SK-N-SH (cell line): ENCODE measurements around the gene SMIM14.

ENCODE experiments used
- CTCF ChIP-seq: fragments of 200-600 bp; sonication (generic); IDR thresholded peaks from 2 replicates; pipeline ENCODE4 v1.6.1; 2017; ENCODE audit warnings: antibody characterized with exemption, mild to moderate bottlenecking, moderate library complexity
- EZH2phosphoT487 ChIP-seq: fragments of 200-600 bp; sonication (generic); IDR thresholded peaks from 2 replicates; pipeline ENCODE4 v1.6.1; 2017; ENCODE audit warnings: low read depth, mixed run types, mild to moderate bottlenecking, antibody characterized with exemption, moderate library complexity, borderline replicate concordance
- FOXJ3 ChIP-seq: sonication (generic); formaldehyde crosslinking; IDR thresholded peaks from 2 replicates; pipeline ENCODE4 v1.5.1; 2020; ENCODE audit warnings: mild to moderate bottlenecking, missing genetic modification reagents
- FOXM1 ChIP-seq: IDR thresholded peaks from 2 replicates; pipeline ENCODE4 v1.4.0; 2012; ENCODE audit warnings: low read depth, mild to moderate bottlenecking
- JUND ChIP-seq: IDR thresholded peaks from 2 replicates; pipeline ENCODE4 v1.4.0; 2012
- MXI1 ChIP-seq: IDR thresholded peaks from 2 replicates; pipeline ENCODE4 v1.6.1; 2012; ENCODE audit warnings: mild to moderate bottlenecking, low read depth, low read length, improper control_type of control experiment
- PBX3 ChIP-seq: IDR thresholded peaks from 2 replicates; pipeline ENCODE4; 2012
- POLR2AphosphoS5 ChIP-seq: IDR thresholded peaks from 2 replicates; pipeline ENCODE4 v1.6.1; 2012; ENCODE audit warnings: low read depth, low read length
- REST ChIP-seq: IDR thresholded peaks from 2 replicates; pipeline ENCODE4 v1.6.1; 2012; ENCODE audit warnings: mild to moderate bottlenecking, low read depth, low read length, moderate library complexity
- RFX5 ChIP-seq: IDR thresholded peaks from 2 replicates; pipeline ENCODE4 v1.6.1; 2012; ENCODE audit warnings: mild to moderate bottlenecking, improper control_type of control experiment, low read length
- RXRA ChIP-seq: IDR thresholded peaks from 2 replicates; pipeline ENCODE4 v1.4.0; 2012; ENCODE audit warnings: low read depth, mild to moderate bottlenecking, borderline replicate concordance
- SIN3A ChIP-seq: IDR thresholded peaks from 2 replicates; pipeline ENCODE4 v1.6.1; 2012; ENCODE audit warnings: low read depth, mild to moderate bottlenecking, low read length, moderate library complexity, borderline replicate concordance
- USF1 ChIP-seq: IDR thresholded peaks from 2 replicates; pipeline ENCODE4 v1.4.0; 2012; ENCODE audit warnings: low read depth, borderline replicate concordance
- YY1 ChIP-seq: IDR thresholded peaks from 2 replicates; pipeline ENCODE4 v1.4.0; 2012; ENCODE audit warnings: low read depth, mild to moderate bottlenecking

- TF ChIP-seq CTCF (no peak), YY1 (0 out of 2 replicates have a peak, but pooled peaks have one; percentile 22), JUND (peak; percentile 77), RFX5 (no peak), POLR2AphosphoS5 (peak; percentile 59; the same call in 1 of the 2 replicates), FOXM1 (peak; percentile 83), EZH2phosphoT487 (no peak), USF1 (no peak), MXI1 (no peak), REST (no peak), PBX3 (peak; percentile 78), FOXJ3 (CRISPR knock-in tag) (no peak), SIN3A (no peak), RXRA (no peak)
Observed at GRCh38 chr4:39521253-39521919, 117.3 kb downstream of the SMIM14 start.
